HepG2 (cell line): ENCODE data around the gene ABHD3. TPM values are rescaled to one million over a fixed set of nuclear protein-coding genes. Genes with fewer than 3 reads are reported as not detected.

Source experiments
- CHD4 ChIP-seq: fragments of 200-600 bp; sonication (generic); IDR thresholded peaks from 2 replicates; pipeline ENCODE4 v1.7.0; 2017; ENCODE audit warnings: mild to moderate bottlenecking, low read length, borderline replicate concordance
- FLYWCH1 ChIP-seq: sonication (generic); formaldehyde crosslinking; IDR thresholded peaks from 2 replicates; pipeline ENCODE4 v1.8.1; 2023; ENCODE audit warnings: mild to moderate bottlenecking, missing genetic modification reagents
- FOSL1 ChIP-seq: sonication (generic); formaldehyde crosslinking; IDR thresholded peaks from 2 replicates; pipeline ENCODE4 v1.9.0; 2021; ENCODE audit warnings: missing genetic modification reagents, borderline replicate concordance
- GPN1 ChIP-seq: sonication (generic); formaldehyde crosslinking; IDR thresholded peaks from 2 replicates; pipeline ENCODE4 v1.5.1; 2020; ENCODE audit warnings: missing genetic modification reagents, borderline replicate concordance
- KAT8 ChIP-seq: IDR thresholded peaks from 2 replicates; pipeline ENCODE4 v1.6.1; 2016; ENCODE audit warnings: missing genetic modification reagents, missing compliant biosample characterization
- KDM1A ChIP-seq: IDR thresholded peaks from 2 replicates; pipeline ENCODE4 v1.6.1; 2016; ENCODE audit warnings: missing compliant biosample characterization
- MXD4 ChIP-seq: IDR thresholded peaks from 2 replicates; pipeline ENCODE4 v1.6.1; 2016; ENCODE audit warnings: mild to moderate bottlenecking, missing biosample characterization, missing genetic modification reagents
- NCOA5 ChIP-seq: sonication (generic); formaldehyde crosslinking; IDR thresholded peaks from 2 replicates; pipeline ENCODE4 v1.4.0; 2020; ENCODE audit warnings: missing genetic modification reagents
- RARG ChIP-seq: sonication (generic); formaldehyde crosslinking; IDR thresholded peaks from 2 replicates; pipeline ENCODE4 v1.4.0; 2020; ENCODE audit warnings: low read depth, mild to moderate bottlenecking, missing genetic modification reagents
- REL ChIP-seq: sonication (generic); formaldehyde crosslinking; conservative IDR thresholded peaks from 2 replicates; pipeline ENCODE4 v1.8.0; 2022; ENCODE audit warnings: mild to moderate bottlenecking, missing genetic modification reagents, moderate library complexity
- RORA ChIP-seq: sonication (generic); formaldehyde crosslinking; IDR thresholded peaks from 2 replicates; pipeline ENCODE4 v1.5.0; 2020; ENCODE audit warnings: mild to moderate bottlenecking, missing genetic modification reagents, moderate library complexity
- STAG1 ChIP-seq: sonication (generic); formaldehyde crosslinking; IDR thresholded peaks from 2 replicates; pipeline ENCODE4 v1.4.0; 2020; ENCODE audit warnings: missing genetic modification reagents
- TSC22D2 ChIP-seq: sonication (generic); formaldehyde crosslinking; IDR thresholded peaks from 2 replicates; pipeline ENCODE4 v1.5.1; 2020; ENCODE audit warnings: missing genetic modification reagents, mild to moderate bottlenecking, borderline replicate concordance
- ZNF24 ChIP-seq: fragments of 450-650 bp; IDR thresholded peaks from 2 replicates; pipeline ENCODE4 v1.6.1; 2017; ENCODE audit warnings: antibody characterized with exemption, mild to moderate bottlenecking
- ZNF282 ChIP-seq: fragments of 450-650 bp; IDR thresholded peaks from 2 replicates; pipeline ENCODE4 v1.6.1; 2018; ENCODE audit not compliant: partially characterized antibody
- ZNF724P ChIP-seq: sonication (generic); formaldehyde crosslinking; IDR thresholded peaks from 2 replicates; pipeline ENCODE4 v1.8.0; 2022; ENCODE audit warnings: missing genetic modification reagents, borderline replicate concordance
- polyA plus RNA-seq, 8 experiments: library from polyadenylated mRNA; depleted of rRNA in 3 of 8; stranded (reverse) in 7 of 8; unstranded in 1 of 8; fragments of >200 nt; fragmentation: Illumina TruSeq in 4 of 8; extraction: Trizol in 4 of 8; gene quantifications; 2 replicates each; pipeline versions ENCODE4 v1.2.1 to v1.2.3, GENCODE V29; 2011 to 2016; ENCODE audit warnings: low read depth in 4 of 8, missing spikeins in 1 of 8, mixed read lengths in 1 of 8; ENCODE audit not compliant: insufficient read depth in 1 of 8
- total RNA-seq, 5 experiments: library from RNA; depleted of rRNA; stranded (reverse); fragments of >200 nt; fragmentation: Illumina TruSeq; extraction: Trizol; gene quantifications; 2 replicates each; pipeline ENCODE4 v1.2.3, GENCODE V29; 2016; ENCODE audit warnings: low read depth in 1 of 5
- TF ChIP-seq, protein P1 (sequence below): sonication (generic); formaldehyde crosslinking; IDR thresholded peaks from 2 replicates; pipeline ENCODE4 v1.4.0; 2020; ENCODE audit warnings: missing genetic modification reagents, borderline replicate concordance
- TF ChIP-seq, protein P2 (sequence below): sonication (generic); formaldehyde crosslinking; IDR thresholded peaks from 2 replicates; pipeline ENCODE4 v1.4.0; 2020; ENCODE audit warnings: missing genetic modification reagents
- TF ChIP-seq, protein P3 (sequence below): sonication (generic); formaldehyde crosslinking; IDR thresholded peaks from 2 replicates; pipeline ENCODE4 v1.4.0; 2020; ENCODE audit warnings: mild to moderate bottlenecking, missing genetic modification reagents, borderline replicate concordance

The ABHD3 gene
- total and polyA plus RNA-seq, 2 of the 13 experiments (the other 11 are each of a cell fraction or from before 2014, with no cell fraction given), result 32.1 to 40.2 TPM

DNA sequence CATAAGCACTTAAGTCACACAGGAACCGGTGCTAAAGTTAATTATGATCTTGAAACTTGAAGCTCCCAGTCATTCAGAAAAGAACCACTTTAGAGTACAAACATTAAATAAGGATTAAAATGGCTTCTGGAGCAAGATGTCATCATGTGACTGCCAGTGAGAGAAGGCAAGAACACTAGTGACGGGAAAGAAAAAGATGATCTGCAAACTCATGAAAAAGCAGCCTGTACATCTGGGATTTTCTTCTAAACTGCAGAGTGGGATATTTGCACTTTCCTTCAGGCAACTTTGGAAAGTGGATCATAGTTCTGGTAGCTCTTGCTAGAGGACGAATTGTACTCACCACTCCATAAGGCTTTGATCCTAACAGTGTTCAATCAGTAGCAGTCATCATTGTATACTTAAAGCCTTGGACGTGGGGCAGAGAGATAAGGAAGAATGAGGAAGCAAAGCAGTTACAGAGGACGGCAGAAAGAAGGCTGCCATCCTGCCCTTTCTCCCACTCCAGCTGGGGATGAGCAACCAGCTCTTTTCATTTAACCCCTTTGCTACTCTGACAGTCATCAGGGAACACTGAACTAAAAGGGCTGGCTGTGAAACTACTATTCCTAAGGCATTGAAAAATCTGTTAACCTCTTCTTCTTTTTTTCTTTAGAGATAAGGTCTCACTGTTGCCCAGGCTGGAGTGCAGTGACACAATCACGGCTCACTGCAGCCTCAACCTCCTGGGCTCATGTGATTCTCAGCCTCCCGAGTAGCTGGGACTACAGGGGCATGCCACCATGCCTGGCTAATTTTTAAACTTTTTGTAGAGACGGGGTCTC is 18.1 kb downstream of the ABHD3 start (continued):
- TF ChIP-seq, protein P1, sequence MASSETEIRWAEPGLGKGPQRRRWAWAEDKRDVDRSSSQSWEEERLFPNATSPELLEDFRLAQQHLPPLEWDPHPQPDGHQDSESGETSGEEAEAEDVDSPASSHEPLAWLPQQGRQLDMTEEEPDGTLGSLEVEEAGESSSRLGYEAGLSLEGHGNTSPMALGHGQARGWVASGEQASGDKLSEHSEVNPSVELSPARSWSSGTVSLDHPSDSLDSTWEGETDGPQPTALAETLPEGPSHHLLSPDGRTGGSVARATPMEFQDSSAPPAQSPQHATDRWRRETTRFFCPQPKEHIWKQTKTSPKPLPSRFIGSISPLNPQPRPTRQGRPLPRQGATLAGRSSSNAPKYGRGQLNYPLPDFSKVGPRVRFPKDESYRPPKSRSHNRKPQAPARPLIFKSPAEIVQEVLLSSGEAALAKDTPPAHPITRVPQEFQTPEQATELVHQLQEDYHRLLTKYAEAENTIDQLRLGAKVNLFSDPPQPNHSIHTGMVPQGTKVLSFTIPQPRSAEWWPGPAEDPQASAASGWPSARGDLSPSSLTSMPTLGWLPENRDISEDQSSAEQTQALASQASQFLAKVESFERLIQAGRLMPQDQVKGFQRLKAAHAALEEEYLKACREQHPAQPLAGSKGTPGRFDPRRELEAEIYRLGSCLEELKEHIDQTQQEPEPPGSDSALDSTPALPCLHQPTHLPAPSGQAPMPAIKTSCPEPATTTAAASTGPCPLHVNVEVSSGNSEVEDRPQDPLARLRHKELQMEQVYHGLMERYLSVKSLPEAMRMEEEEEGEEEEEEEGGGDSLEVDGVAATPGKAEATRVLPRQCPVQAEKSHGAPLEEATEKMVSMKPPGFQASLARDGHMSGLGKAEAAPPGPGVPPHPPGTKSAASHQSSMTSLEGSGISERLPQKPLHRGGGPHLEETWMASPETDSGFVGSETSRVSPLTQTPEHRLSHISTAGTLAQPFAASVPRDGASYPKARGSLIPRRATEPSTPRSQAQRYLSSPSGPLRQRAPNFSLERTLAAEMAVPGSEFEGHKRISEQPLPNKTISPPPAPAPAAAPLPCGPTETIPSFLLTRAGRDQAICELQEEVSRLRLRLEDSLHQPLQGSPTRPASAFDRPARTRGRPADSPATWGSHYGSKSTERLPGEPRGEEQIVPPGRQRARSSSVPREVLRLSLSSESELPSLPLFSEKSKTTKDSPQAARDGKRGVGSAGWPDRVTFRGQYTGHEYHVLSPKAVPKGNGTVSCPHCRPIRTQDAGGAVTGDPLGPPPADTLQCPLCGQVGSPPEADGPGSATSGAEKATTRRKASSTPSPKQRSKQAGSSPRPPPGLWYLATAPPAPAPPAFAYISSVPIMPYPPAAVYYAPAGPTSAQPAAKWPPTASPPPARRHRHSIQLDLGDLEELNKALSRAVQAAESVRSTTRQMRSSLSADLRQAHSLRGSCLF (CRISPR knock-in tag), result no peak
- no peak for TF ChIP-seq GPN1
- no peak for TF ChIP-seq KDM1A (CRISPR knock-in tag)
- no peak for TF ChIP-seq TSC22D2 (CRISPR knock-in tag)
- no peak for TF ChIP-seq FLYWCH1 (CRISPR knock-in tag)
- TF ChIP-seq, protein P2, sequence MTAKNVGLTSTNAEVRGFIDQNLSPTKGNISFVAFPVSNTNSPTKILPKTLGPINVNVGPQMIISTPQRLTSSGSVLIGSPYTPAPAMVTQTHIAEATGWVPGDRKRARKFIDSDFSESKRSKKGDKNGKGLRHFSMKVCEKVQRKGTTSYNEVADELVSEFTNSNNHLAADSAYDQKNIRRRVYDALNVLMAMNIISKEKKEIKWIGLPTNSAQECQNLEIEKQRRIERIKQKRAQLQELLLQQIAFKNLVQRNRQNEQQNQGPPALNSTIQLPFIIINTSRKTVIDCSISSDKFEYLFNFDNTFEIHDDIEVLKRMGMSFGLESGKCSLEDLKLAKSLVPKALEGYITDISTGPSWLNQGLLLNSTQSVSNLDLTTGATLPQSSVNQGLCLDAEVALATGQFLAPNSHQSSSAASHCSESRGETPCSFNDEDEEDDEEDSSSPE (CRISPR knock-in tag), result no peak
- no peak for TF ChIP-seq RARG (CRISPR knock-in tag)
- no peak for TF ChIP-seq STAG1 (CRISPR knock-in tag)
- no peak for TF ChIP-seq FOSL1
- no peak for TF ChIP-seq ZNF724P (CRISPR knock-in tag)
- no peak for TF ChIP-seq ZNF24
- TF ChIP-seq REL (CRISPR knock-in tag), result no peak
- no peak for TF ChIP-seq CHD4
- peak; percentile 53 for TF ChIP-seq KAT8 (CRISPR knock-in tag)
- TF ChIP-seq RORA (CRISPR knock-in tag), result no peak
- TF ChIP-seq NCOA5 (CRISPR knock-in tag), result no peak
- no peak for TF ChIP-seq MXD4 (CRISPR knock-in tag)
- TF ChIP-seq, protein P3, sequence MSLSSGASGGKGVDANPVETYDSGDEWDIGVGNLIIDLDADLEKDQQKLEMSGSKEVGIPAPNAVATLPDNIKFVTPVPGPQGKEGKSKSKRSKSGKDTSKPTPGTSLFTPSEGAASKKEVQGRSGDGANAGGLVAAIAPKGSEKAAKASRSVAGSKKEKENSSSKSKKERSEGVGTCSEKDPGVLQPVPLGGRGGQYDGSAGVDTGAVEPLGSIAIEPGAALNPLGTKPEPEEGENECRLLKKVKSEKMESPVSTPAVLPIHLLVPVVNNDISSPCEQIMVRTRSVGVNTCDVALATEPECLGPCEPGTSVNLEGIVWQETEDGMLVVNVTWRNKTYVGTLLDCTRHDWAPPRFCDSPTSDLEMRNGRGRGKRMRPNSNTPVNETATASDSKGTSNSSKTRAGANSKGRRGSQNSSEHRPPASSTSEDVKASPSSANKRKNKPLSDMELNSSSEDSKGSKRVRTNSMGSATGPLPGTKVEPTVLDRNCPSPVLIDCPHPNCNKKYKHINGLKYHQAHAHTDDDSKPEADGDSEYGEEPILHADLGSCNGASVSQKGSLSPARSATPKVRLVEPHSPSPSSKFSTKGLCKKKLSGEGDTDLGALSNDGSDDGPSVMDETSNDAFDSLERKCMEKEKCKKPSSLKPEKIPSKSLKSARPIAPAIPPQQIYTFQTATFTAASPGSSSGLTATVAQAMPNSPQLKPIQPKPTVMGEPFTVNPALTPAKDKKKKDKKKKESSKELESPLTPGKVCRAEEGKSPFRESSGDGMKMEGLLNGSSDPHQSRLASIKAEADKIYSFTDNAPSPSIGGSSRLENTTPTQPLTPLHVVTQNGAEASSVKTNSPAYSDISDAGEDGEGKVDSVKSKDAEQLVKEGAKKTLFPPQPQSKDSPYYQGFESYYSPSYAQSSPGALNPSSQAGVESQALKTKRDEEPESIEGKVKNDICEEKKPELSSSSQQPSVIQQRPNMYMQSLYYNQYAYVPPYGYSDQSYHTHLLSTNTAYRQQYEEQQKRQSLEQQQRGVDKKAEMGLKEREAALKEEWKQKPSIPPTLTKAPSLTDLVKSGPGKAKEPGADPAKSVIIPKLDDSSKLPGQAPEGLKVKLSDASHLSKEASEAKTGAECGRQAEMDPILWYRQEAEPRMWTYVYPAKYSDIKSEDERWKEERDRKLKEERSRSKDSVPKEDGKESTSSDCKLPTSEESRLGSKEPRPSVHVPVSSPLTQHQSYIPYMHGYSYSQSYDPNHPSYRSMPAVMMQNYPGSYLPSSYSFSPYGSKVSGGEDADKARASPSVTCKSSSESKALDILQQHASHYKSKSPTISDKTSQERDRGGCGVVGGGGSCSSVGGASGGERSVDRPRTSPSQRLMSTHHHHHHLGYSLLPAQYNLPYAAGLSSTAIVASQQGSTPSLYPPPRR, result peak; percentile 79; the same call in 1 of the 2 replicates
- TF ChIP-seq ZNF282, result no peak
